PC-9 (cell line): ENCODE measurements around the gene ATXN3L. TPM values are rescaled to one million over a fixed set of nuclear protein-coding genes. Genes with fewer than 3 reads are reported as not detected.
"Not testable (repeated sequence)": the region's sequence is repeated elsewhere in the genome, so short reads cannot be mapped to it uniquely, and the experiment has no call there.

Source experiments
- BruUV-seq: library from RNA; stranded (reverse); fragments of 400-500 nt; replicated peaks from 2 replicates; lab custom pipeline; 2021; lab: Mats Ljungman, UMichigan
- CTCF ChIA-PET: fragments of 300-600 bp; sonication (Branson Sonifier 250); formaldehyde crosslinking; loops from one replicate; lab custom pipeline; 2022; ENCODE audit warnings: antibody characterized with exemption; lab: Charles Lee
- POLR2A ChIA-PET: fragments of 300-600 bp; sonication (Branson Sonifier 250); formaldehyde crosslinking; loops from one replicate; lab custom pipeline; 2022; ENCODE audit warnings: antibody characterized with exemption; ENCODE audit not compliant: unreplicated experiment; lab: Charles Lee
- DNase-seq, 2 experiments: peaks; one replicate each; pipeline versions ENCODE4 v3.0.0 to v3.0.0-alpha.2; 2015 to 2022; ENCODE audit warnings: mixed read lengths in 1 of 2
- H2AFZ ChIP-seq: fragments of 200-600 bp; sonication (generic); 2 replicates; pipeline ENCODE4 v1.8.1; 2017; ENCODE audit warnings: antibody characterized with exemption
- H3F3A ChIP-seq: fragments of 200-600 bp; sonication (generic); 2 replicates; pipeline ENCODE4 v1.8.1; 2017; ENCODE audit warnings: antibody characterized with exemption, mild to moderate bottlenecking, low read depth; ENCODE audit not compliant: insufficient read depth
- H3K27ac ChIP-seq: fragments of 200-600 bp; sonication (generic); 2 replicates; pipeline ENCODE4 v1.6.1; 2016; ENCODE audit warnings: mixed run types
- H3K27me3 ChIP-seq: fragments of 200-600 bp; sonication (generic); 2 replicates; pipeline ENCODE4 v1.6.1; 2016; ENCODE audit warnings: low read depth, mixed run types; ENCODE audit not compliant: insufficient read depth
- H3K36me3 ChIP-seq: fragments of 200-600 bp; sonication (generic); 2 replicates; pipeline ENCODE4 v1.6.1; 2016; ENCODE audit warnings: low read depth, mixed run types
- H3K4me1 ChIP-seq: fragments of 200-600 bp; sonication (generic); replicated peaks from 2 replicates; pipeline ENCODE4 v1.6.1; 2016; ENCODE audit warnings: mixed run types; ENCODE audit not compliant: insufficient read depth
- H3K4me2 ChIP-seq: fragments of 200-600 bp; sonication (generic); 2 replicates; pipeline ENCODE4 v1.6.1; 2017; ENCODE audit warnings: mixed run types
- H3K4me3 ChIP-seq: fragments of 200-600 bp; sonication (generic); 2 replicates; pipeline ENCODE4 v1.6.1; 2016; ENCODE audit warnings: mixed run types
- H3K79me2 ChIP-seq: fragments of 200-600 bp; sonication (generic); 2 replicates; pipeline ENCODE4 v1.6.1; 2017; ENCODE audit warnings: low read depth, mixed run types
- H3K9me2 ChIP-seq: fragments of 200-600 bp; sonication (generic); 2 replicates; pipeline ENCODE4 v1.8.1; 2017; ENCODE audit warnings: mild to moderate bottlenecking; ENCODE audit not compliant: insufficient read depth
- H3K9me3 ChIP-seq: fragments of 200-600 bp; sonication (generic); 2 replicates; pipeline ENCODE4 v1.8.1; 2016; ENCODE audit warnings: low read depth; ENCODE audit not compliant: insufficient read depth
- H4K20me1 ChIP-seq: fragments of 200-600 bp; sonication (generic); 2 replicates; pipeline ENCODE4 v1.8.1; 2017; ENCODE audit not compliant: insufficient read depth
- CTCF ChIP-seq: fragments of 200-600 bp; sonication (generic); conservative IDR thresholded peaks from 2 replicates; pipeline ENCODE4 v1.6.1; 2017; ENCODE audit warnings: mixed run types, antibody characterized with exemption, mild to moderate bottlenecking, moderate library complexity
- EZH2 ChIP-seq: fragments of 200-600 bp; sonication (generic); IDR thresholded peaks from 2 replicates; pipeline ENCODE4 v1.8.0; 2017; ENCODE audit warnings: antibody characterized with exemption, low read depth
- intact Hi-C: fragments of 100-400 bp; cut with micrococcal nuclease; formaldehyde crosslinking; loops from one replicate; pipeline ENCODE4 v1.10.0; 2022; ENCODE audit not compliant: unreplicated experiment
- total RNA-seq: library from RNA; stranded (reverse); gene quantifications from 2 replicates; pipeline ENCODE4 v1.2.3, GENCODE V29; 2021

Gene ATXN3L
- total RNA-seq, 1 experiment from 2014 or later, result not detected

- Histone ChIP-seq H3K79me2 (no peaks in the 10 kb centered on the region), H3K4me1 (no peaks in the 10 kb centered on the region), H3K4me3 (no peak overlapping the region), H3K4me2 (no peak overlapping the region), H3F3A (no peaks in the 10 kb centered on the region), H2AFZ (no peak overlapping the region), H4K20me1 (no peaks in the 10 kb centered on the region), H3K27me3 (no peaks in the 10 kb centered on the region), H3K27ac (no peak overlapping the region), H3K9me2 (no peaks in the 10 kb centered on the region), H3K9me3 (peaks cover 4% of the 10 kb centered on the region; the same call in 1 of the 2 replicates), H3K36me3 (no peaks in the 10 kb centered on the region)
- CTCF ChIA-PET, result no interaction called here
- no TSS peak for BruUV-seq
- intact Hi-C loops, result no loop called here
- TF ChIP-seq EZH2, result no peak
- no peak for TF ChIP-seq CTCF
- POLR2A ChIA-PET, result no interaction called here
- no peak for DNase-seq
Observed at GRCh38 chrX:13307041-13307440, 12.8 kb downstream of the ATXN3L start.

GRCh38 chrX:13305108-13305507 is 14.7 kb downstream of the ATXN3L start:
- Histone ChIP-seq H3K9me2 (no peaks in the 10 kb centered on the region), H3K27me3 (no peaks in the 10 kb centered on the region), H4K20me1 (no peaks in the 10 kb centered on the region), H3K9me3 (peaks cover 4% of the 10 kb centered on the region; the same call in 1 of the 2 replicates), H3K79me2 (no peaks in the 10 kb centered on the region), H3K4me3 (no peak overlapping the region), H2AFZ (no peak overlapping the region), H3K27ac (no peak overlapping the region), H3K4me2 (no peak overlapping the region), H3F3A (no peaks in the 10 kb centered on the region), H3K4me1 (no peaks in the 10 kb centered on the region), H3K36me3 (no peaks in the 10 kb centered on the region)
- ChIA-PET POLR2A (no interaction called here), CTCF (no interaction called here)
- intact Hi-C loops, result no loop called here
- BruUV-seq, result no TSS peak
- no peak for DNase-seq
- TF ChIP-seq EZH2 (no peak), CTCF (no peak)

GRCh38 chrX:13304052-13304451 is 15.8 kb downstream of the ATXN3L start:
- Histone ChIP-seq H3K9me3 (peaks cover 4% of the 10 kb centered on the region; the same call in 1 of the 2 replicates), H3K27me3 (no peaks in the 10 kb centered on the region), H3K4me3 (no peak overlapping the region), H3K27ac (no peak overlapping the region), H3K9me2 (no peaks in the 10 kb centered on the region), H3K36me3 (no peaks in the 10 kb centered on the region), H3K4me2 (no peak overlapping the region), H3K4me1 (no peaks in the 10 kb centered on the region), H2AFZ (no peak overlapping the region), H3K79me2 (no peaks in the 10 kb centered on the region), H3F3A (no peaks in the 10 kb centered on the region), H4K20me1 (no peaks in the 10 kb centered on the region)
- no TSS peak for BruUV-seq
- no peak for DNase-seq
- ChIA-PET CTCF (interaction anchor here (0.7 kb wide), 1 partner anchor 486 kb away, joined by 7 read pairs; no protein-coding TSS in a partner anchor), POLR2A (no interaction called here)
- TF ChIP-seq EZH2 (no peak), CTCF (no peak)
- intact Hi-C loops, result no loop called here

- H2AFZ ChIP-seq, H3K27me3 ChIP-seq, H3F3A ChIP-seq, H3K4me3 ChIP-seq, H3K9me3 ChIP-seq, H3K36me3 ChIP-seq, H3K27ac ChIP-seq, H4K20me1 ChIP-seq, CTCF ChIA-PET, H3K4me1 ChIP-seq, H3K4me2 ChIP-seq, H3K9me2 ChIP-seq, H3K79me2 ChIP-seq, BruUV-seq, POLR2A ChIA-PET, intact Hi-C loops, DNase-seq: not testable (repeated sequence)
Observed at GRCh38 chrX:13303248-13303647, 16.6 kb downstream of the ATXN3L start.
